Adrenal gland (tissue), 5 donors: Measurements from ENCODE around the gene RAMP1.

Source experiments
- POLR2A ChIP-seq, 2 donors: fragments of 450-650 bp; IDR thresholded peaks; one replicate each; pipeline ENCODE4 v1.6.1; 2017; ENCODE audit warnings: antibody characterized with exemption in 2 of 2, mild to moderate bottlenecking in 2 of 2, moderate library complexity in 1 of 2
- TF ChIP-seq, protein P1 (sequence below), 6 experiments: fragments of 450-650 bp in 4 of 6; fragments of 200-600 bp in 2 of 6; sonication (generic) in 1 of 6; IDR thresholded peaks; 1 replicate in 5 of 6; 2 replicates in 1 of 6; pipeline versions ENCODE4 v1.5.1 to v1.8.0; 2016 to 2021; ENCODE audit warnings: antibody characterized with exemption in 6 of 6, mild to moderate bottlenecking in 2 of 6, moderate library complexity in 1 of 6
- donor health status: DM: no; HTN: no; CAD: no.

DNA sequence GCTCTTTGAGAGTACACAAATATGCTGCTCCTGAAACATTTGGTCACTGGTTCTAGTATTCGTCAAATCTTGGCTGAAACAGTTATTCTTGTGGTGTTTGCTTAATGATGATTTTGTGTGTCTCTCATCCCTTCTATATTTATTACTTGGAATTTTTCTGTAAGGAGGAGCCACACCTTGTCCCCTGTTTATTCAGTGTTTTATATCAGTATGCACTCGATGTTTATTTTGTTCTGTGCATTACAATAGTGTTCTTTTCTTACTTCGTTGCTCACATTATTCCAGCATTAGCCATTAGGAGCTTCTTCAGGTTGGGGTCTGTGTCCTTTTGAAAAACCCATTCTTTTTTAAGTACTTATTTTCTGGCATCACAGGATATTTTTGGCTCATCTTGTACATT, 5.1 kb upstream of the RAMP1 start:
- TF ChIP-seq, protein P1, sequence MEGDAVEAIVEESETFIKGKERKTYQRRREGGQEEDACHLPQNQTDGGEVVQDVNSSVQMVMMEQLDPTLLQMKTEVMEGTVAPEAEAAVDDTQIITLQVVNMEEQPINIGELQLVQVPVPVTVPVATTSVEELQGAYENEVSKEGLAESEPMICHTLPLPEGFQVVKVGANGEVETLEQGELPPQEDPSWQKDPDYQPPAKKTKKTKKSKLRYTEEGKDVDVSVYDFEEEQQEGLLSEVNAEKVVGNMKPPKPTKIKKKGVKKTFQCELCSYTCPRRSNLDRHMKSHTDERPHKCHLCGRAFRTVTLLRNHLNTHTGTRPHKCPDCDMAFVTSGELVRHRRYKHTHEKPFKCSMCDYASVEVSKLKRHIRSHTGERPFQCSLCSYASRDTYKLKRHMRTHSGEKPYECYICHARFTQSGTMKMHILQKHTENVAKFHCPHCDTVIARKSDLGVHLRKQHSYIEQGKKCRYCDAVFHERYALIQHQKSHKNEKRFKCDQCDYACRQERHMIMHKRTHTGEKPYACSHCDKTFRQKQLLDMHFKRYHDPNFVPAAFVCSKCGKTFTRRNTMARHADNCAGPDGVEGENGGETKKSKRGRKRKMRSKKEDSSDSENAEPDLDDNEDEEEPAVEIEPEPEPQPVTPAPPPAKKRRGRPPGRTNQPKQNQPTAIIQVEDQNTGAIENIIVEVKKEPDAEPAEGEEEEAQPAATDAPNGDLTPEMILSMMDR (IDR thresholded peaks at IDR 0.05): no peak
- no peak for TF ChIP-seq POLR2A (IDR thresholded peaks at IDR 0.05)
